ENCODE results near the gene SUGCT.
"Not testable (repeated sequence)": the region's sequence is repeated elsewhere in the genome, so short reads cannot be mapped to it uniquely, and the experiment has no call there.

The SUGCT gene

DNA sequence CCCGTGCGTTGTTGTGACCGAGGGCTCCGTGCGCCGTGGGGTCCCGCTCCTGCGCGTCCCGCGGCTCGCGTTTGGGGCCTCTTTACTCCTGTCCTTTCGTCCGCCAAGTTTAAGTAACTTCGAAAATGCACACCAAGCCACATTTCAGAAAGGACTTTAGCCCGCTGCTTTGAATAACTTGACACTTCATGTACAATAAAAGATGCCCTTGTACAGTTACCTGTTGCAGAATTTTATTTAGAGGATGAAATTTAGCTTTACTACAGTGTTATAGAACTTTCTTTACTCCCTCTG, 459 bp downstream of the SUGCT start:
- peaks cover 40% of the 10 kb centered on the region for H3K4me1 ChIP-seq (ENCODE audit: insufficient read depth, low read length)
- H3K27ac ChIP-seq (ENCODE audit: low read length): peak overlapping the region; percentile 98; the same call in 1 of the 2 replicates
- DNase-seq (no peak), ATAC-seq (ENCODE audit: insufficient read depth, low read depth) (no peak)
- H4K20me1 ChIP-seq (ENCODE audit: insufficient read depth, low read length): peaks cover 19% of the 10 kb centered on the region; the same call in 1 of the 2 replicates
- no peaks in the 10 kb centered on the region for H3K9me3 ChIP-seq (ENCODE audit: insufficient read depth, low read length, severe bottlenecking)
- H3K9ac ChIP-seq (ENCODE audit: low read depth, low read length): peak overlapping the region; percentile 85
- H3K27me3 ChIP-seq (ENCODE audit: insufficient read depth, low read length, poor library complexity): no peaks in the 10 kb centered on the region
- H3K36me3 ChIP-seq (ENCODE audit: insufficient read depth, low read length): peaks cover 10% of the 10 kb centered on the region
- peaks cover 41% of the 10 kb centered on the region for H3K79me2 ChIP-seq (ENCODE audit: insufficient read depth, low read length)
- peak overlapping the region; percentile 100 for H2AFZ ChIP-seq (ENCODE audit: low read depth, low read length)
- TF ChIP-seq CTCF (IDR thresholded peaks at IDR 0.05; ENCODE audit: borderline replicate concordance, extremely low read depth, low read length, poor library complexity, severe bottlenecking) (no peak), EZH2 (IDR thresholded peaks at IDR 0.05; ENCODE audit: borderline replicate concordance, low read depth, low read length, severe bottlenecking) (no peak)
- peak overlapping the region; percentile 87 for H3K4me2 ChIP-seq (ENCODE audit: insufficient read depth, low read length)
- H3K4me3 ChIP-seq (ENCODE audit: low read depth in 1 of 2, low read length in 2 of 2): peak overlapping the region; percentile 93 to 98; a peak in 3 of 4 replicates

DNA sequence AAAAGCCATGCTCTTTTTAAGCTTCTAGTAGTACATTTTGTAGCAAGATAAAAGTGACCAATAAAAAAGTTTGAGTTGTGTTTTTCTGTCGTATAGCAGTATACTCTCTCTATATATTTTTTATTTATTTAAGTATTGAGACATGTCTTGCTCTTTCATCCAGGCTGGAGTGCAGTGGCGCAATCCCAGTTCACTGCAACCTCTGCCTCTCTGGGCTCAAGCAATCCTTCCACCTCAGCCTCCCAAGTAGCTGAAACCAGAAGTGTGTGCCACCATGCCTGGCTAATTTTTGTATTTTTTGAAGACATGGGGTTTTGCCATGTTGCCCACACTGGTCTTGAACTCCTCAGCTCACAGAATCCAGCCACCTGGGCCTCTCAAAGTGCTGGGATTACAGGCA, 2.8 kb downstream of the SUGCT start:
- H2AFZ ChIP-seq (ENCODE audit: low read depth, low read length): no peak overlapping the region
- ATAC-seq (ENCODE audit: insufficient read depth, low read depth) (no peak), DNase-seq (no peak)
- no peak overlapping the region for H3K9ac ChIP-seq (ENCODE audit: low read depth, low read length)
- H3K9me3 ChIP-seq (ENCODE audit: insufficient read depth, low read length, severe bottlenecking): no peaks in the 10 kb centered on the region
- no peaks in the 10 kb centered on the region; the same call in 1 of the 2 replicates for H3K36me3 ChIP-seq (ENCODE audit: insufficient read depth, low read length)
- H3K27me3 ChIP-seq (ENCODE audit: insufficient read depth, low read length, poor library complexity): no peaks in the 10 kb centered on the region
- no peak overlapping the region for H3K4me3 ChIP-seq (ENCODE audit: low read depth in 1 of 2, low read length in 2 of 2)
- TF ChIP-seq CTCF (IDR thresholded peaks at IDR 0.05; ENCODE audit: borderline replicate concordance, extremely low read depth, low read length, poor library complexity, severe bottlenecking) (no peak), EZH2 (IDR thresholded peaks at IDR 0.05; ENCODE audit: borderline replicate concordance, low read depth, low read length, severe bottlenecking) (no peak)
- peaks cover 20% of the 10 kb centered on the region for H3K4me1 ChIP-seq (ENCODE audit: insufficient read depth, low read length)
- H4K20me1 ChIP-seq (ENCODE audit: insufficient read depth, low read length): peaks cover 9% of the 10 kb centered on the region; the same call in 1 of the 2 replicates
- no peak overlapping the region for H3K27ac ChIP-seq (ENCODE audit: low read length)
- no peak overlapping the region for H3K4me2 ChIP-seq (ENCODE audit: insufficient read depth, low read length)
- H3K79me2 ChIP-seq (ENCODE audit: insufficient read depth, low read length): peaks cover 18% of the 10 kb centered on the region

- Histone ChIP-seq H2AFZ (ENCODE audit: low read depth, low read length) (no peak overlapping the region), H3K4me3 (ENCODE audit: low read depth in 1 of 2, low read length in 2 of 2) (no peak overlapping the region), H3K9me3 (ENCODE audit: insufficient read depth, low read length, severe bottlenecking) (no peaks in the 10 kb centered on the region), H3K79me2 (ENCODE audit: insufficient read depth, low read length) (peaks cover 4% of the 10 kb centered on the region), H4K20me1 (ENCODE audit: insufficient read depth, low read length) (no peaks in the 10 kb centered on the region), H3K27me3 (ENCODE audit: insufficient read depth, low read length, poor library complexity) (no peaks in the 10 kb centered on the region), H3K36me3 (ENCODE audit: insufficient read depth, low read length) (no peaks in the 10 kb centered on the region; the same call in 1 of the 2 replicates), H3K4me1 (ENCODE audit: insufficient read depth, low read length) (peaks cover 9% of the 10 kb centered on the region), H3K9ac (ENCODE audit: low read depth, low read length) (no peak overlapping the region), H3K4me2 (ENCODE audit: insufficient read depth, low read length) (no peak overlapping the region), H3K27ac (ENCODE audit: low read length) (no peak overlapping the region)
- ATAC-seq (ENCODE audit: insufficient read depth, low read depth): no peak
- DNase-seq: no peak
- TF ChIP-seq EZH2 (IDR thresholded peaks at IDR 0.05; ENCODE audit: borderline replicate concordance, low read depth, low read length, severe bottlenecking): no peak
These were observed 4.2 kb downstream of the SUGCT start for GRCh38 chr7:40138973-40139372.

DNA sequence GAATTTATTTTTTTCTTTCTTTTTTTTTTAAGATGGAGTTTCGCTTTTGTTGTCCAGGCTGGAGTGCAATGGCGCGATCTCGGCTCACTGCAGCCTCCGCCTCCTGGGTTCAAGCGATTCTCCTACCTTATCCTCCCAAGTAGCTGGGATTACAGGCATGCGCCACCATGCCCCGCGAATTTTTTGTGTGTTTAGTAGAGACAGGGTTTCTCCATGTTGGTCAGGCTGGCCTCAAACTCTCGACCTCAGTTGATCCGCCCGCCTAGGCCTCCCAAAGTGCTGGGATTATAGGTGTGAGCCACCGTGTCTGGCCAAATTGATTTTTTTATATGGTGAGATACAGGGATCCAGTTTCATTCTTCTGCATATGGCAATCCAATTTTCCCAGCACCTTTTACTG, 5.1 kb downstream of the SUGCT start:
- DNase-seq; H3K36me3 ChIP-seq (ENCODE audit: insufficient read depth, low read length); H3K9ac ChIP-seq (ENCODE audit: low read depth, low read length); H3K4me2 ChIP-seq (ENCODE audit: insufficient read depth, low read length); H3K4me3 ChIP-seq (ENCODE audit: low read depth in 1 of 2, low read length in 2 of 2); H3K79me2 ChIP-seq (ENCODE audit: insufficient read depth, low read length); ATAC-seq (ENCODE audit: insufficient read depth, low read depth); H3K9me3 ChIP-seq (ENCODE audit: insufficient read depth, low read length, severe bottlenecking); H3K4me1 ChIP-seq (ENCODE audit: insufficient read depth, low read length); H4K20me1 ChIP-seq (ENCODE audit: insufficient read depth, low read length); H3K27me3 ChIP-seq (ENCODE audit: insufficient read depth, low read length, poor library complexity); H2AFZ ChIP-seq (ENCODE audit: low read depth, low read length); H3K27ac ChIP-seq (ENCODE audit: low read length): not testable (repeated sequence)

DNA sequence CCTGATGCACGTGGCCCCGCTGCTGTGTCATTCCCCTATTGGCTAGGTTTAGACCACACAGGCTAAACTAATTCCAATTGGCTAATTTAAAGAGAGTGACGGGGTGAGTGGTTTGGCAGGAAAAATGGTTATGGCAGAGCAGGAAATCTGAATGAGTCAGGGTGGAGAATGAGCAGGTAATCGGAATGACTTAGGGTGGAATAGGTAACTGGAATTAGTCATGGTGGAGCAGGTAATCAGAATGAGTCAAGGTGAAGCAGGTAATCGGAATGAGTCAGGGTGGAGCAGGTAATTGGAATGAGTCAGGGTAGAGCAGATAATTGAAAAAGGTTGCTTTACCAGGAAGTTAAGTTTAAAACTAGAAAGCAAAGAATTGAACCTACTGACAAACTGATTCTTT, 7.1 kb downstream of the SUGCT start:
- H3K9ac ChIP-seq (ENCODE audit: low read depth, low read length); DNase-seq: not testable (repeated sequence)

DNA sequence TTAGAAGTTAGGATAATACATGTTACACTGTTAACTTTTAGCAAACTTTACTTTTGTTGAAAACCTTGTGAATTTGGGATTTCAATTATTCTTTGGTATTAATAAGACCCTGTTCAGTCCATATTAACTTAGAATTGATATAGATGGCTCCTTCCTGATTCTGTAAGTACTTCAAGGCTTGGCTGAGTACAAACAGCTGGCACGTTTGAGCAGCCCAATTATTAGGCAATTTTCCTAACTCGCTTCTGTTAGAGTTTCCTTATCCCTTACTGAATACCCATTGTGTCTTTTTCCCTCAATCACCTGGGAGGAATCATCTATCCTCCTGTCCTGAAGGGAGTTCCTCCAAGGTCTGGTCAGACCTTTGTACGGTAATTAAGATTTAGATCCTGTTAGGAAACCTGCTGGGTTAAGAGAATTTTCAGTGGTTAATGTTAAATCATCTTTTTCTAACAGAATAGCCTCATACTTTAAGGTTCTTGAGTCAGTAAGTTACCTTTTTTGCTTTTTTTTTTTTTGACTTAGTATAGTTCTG, 10.9 kb downstream of the SUGCT start:
- not testable (repeated sequence) for H3K4me2 ChIP-seq (ENCODE audit: insufficient read depth, low read length); H3K9me3 ChIP-seq (ENCODE audit: insufficient read depth, low read length, severe bottlenecking); H3K4me3 ChIP-seq (ENCODE audit: low read depth in 1 of 2, low read length in 2 of 2); ATAC-seq (ENCODE audit: insufficient read depth, low read depth); H3K9ac ChIP-seq (ENCODE audit: low read depth, low read length); H3K27ac ChIP-seq (ENCODE audit: low read length); DNase-seq; H3K79me2 ChIP-seq (ENCODE audit: insufficient read depth, low read length); H3K36me3 ChIP-seq (ENCODE audit: insufficient read depth, low read length); H2AFZ ChIP-seq (ENCODE audit: low read depth, low read length); H4K20me1 ChIP-seq (ENCODE audit: insufficient read depth, low read length); H3K27me3 ChIP-seq (ENCODE audit: insufficient read depth, low read length, poor library complexity); H3K4me1 ChIP-seq (ENCODE audit: insufficient read depth, low read length)

More for the DNA sequence above, 7.1 kb downstream of the SUGCT start:
- H3K27me3 ChIP-seq (ENCODE audit: insufficient read depth, low read length, poor library complexity); H4K20me1 ChIP-seq (ENCODE audit: insufficient read depth, low read length); H3K27ac ChIP-seq (ENCODE audit: low read length); H3K79me2 ChIP-seq (ENCODE audit: insufficient read depth, low read length); H3K36me3 ChIP-seq (ENCODE audit: insufficient read depth, low read length); H3K4me1 ChIP-seq (ENCODE audit: insufficient read depth, low read length); ATAC-seq (ENCODE audit: insufficient read depth, low read depth); H3K4me2 ChIP-seq (ENCODE audit: insufficient read depth, low read length); H3K9me3 ChIP-seq (ENCODE audit: insufficient read depth, low read length, severe bottlenecking); H2AFZ ChIP-seq (ENCODE audit: low read depth, low read length); H3K4me3 ChIP-seq (ENCODE audit: low read depth in 1 of 2, low read length in 2 of 2): not testable (repeated sequence)

Measured in DND-41 (cell line).